ENCODE results near the gene GPA33. TPM values are rescaled to one million over a fixed set of nuclear protein-coding genes. Genes with fewer than 3 reads are reported as not detected.
A peak's percentile ranks its signal among the peaks of the same experiment; 100 is the strongest.

Gene GPA33
- total and polyA plus RNA-seq, 9 of the 15 experiments (the other 6 are each of a cell fraction or from before 2014, with no cell fraction given) = 0.13 TPM; not detected in 8

- TF ChIP-seq STAT6 (CRISPR knock-in tag; IDR thresholded peaks at IDR 0.05) (no peak), HMG20B (CRISPR knock-in tag; IDR thresholded peaks at IDR 0.05) (no peak)
Measured at GRCh38 chr1:167003711-167004110, 86.5 kb downstream of the GPA33 start (continued).

Small RNA genes lying within 50 kb of the gene (small RNA-seq; reads per million reads assigned to genes)
- 46.6 reads per million, percentile 98 among the genes with 10 or more reads in this experiment for gene RNA5SP65

Other genes with a start within 250 kb of the GPA33 start
- gene TADA1, start 214.1 kb downstream of the GPA33 start, total RNA-seq (2014; rRNA removed) = 15.9 and 18.8 TPM in 2 replicates
- 28.7 and 32.5 TPM in 2 replicates for gene TADA1, start 214.1 kb downstream of the GPA33 start, total RNA-seq (2014; rRNA removed; fragmentation: Illumina TruSeq; extraction: Trizol)
- gene TADA1, start 214.1 kb downstream of the GPA33 start, total RNA-seq (2015; rRNA removed; fragmentation: Illumina TruSeq; extraction: Trizol) = 27.3 and 27.7 TPM in 2 replicates
- 20.5 and 21.2 TPM in 2 replicates for gene TADA1, start 214.1 kb downstream of the GPA33 start, total RNA-seq (2021)
- gene TADA1, start 214.1 kb downstream of the GPA33 start, polyA plus RNA-seq (2011; rRNA removed) = 42.9 and 43.1 TPM in 2 replicates
- gene TADA1, start 214.1 kb downstream of the GPA33 start, polyA plus RNA-seq (2014; fragmentation: Illumina TruSeq; extraction: Trizol) = 28.4 and 35.2 TPM in 2 replicates
- gene TADA1, start 214.1 kb downstream of the GPA33 start, polyA plus RNA-seq (2014; fragmentation: Nextera tagmentation; extraction: Ambion mirVana) = 10 to 100 TPM; 62.6 to 76.5 TPM
- gene TADA1, start 214.1 kb downstream of the GPA33 start, polyA plus RNA-seq (2014; rRNA removed) = 18.6 and 24.1 TPM in 2 replicates
- gene ILDR2, start 114.8 kb downstream of the GPA33 start, total RNA-seq (2014; rRNA removed) = 0.12 and 0.18 TPM in 2 replicates
- 0.04 and 0.06 TPM in 2 replicates for gene ILDR2, start 114.8 kb downstream of the GPA33 start, total RNA-seq (2014; rRNA removed; fragmentation: Illumina TruSeq; extraction: Trizol)
- gene ILDR2, start 114.8 kb downstream of the GPA33 start, total RNA-seq (2015; rRNA removed; fragmentation: Illumina TruSeq; extraction: Trizol) = 0.04 TPM in 1 of 2 replicates, not detected in the other
- gene ILDR2, start 114.8 kb downstream of the GPA33 start, total RNA-seq (2021) = 0.16 and 0.20 TPM in 2 replicates
- 0.01 and 0.20 TPM in 2 replicates for gene ILDR2, start 114.8 kb downstream of the GPA33 start, polyA plus RNA-seq (2011; rRNA removed)
- 0.18 and 0.31 TPM in 2 replicates for gene ILDR2, start 114.8 kb downstream of the GPA33 start, polyA plus RNA-seq (2014; fragmentation: Illumina TruSeq; extraction: Trizol)
- not detected for gene ILDR2, start 114.8 kb downstream of the GPA33 start, polyA plus RNA-seq (2014; fragmentation: Nextera tagmentation; extraction: Ambion mirVana)
- gene ILDR2, start 114.8 kb downstream of the GPA33 start, polyA plus RNA-seq (2014; rRNA removed) = 0.03 TPM in 1 of 2 replicates, not detected in the other
- gene MAEL, start 101.1 kb downstream of the GPA33 start, total RNA-seq (2014; rRNA removed) = 0.50 and 0.65 TPM in 2 replicates
- gene MAEL, start 101.1 kb downstream of the GPA33 start, total RNA-seq (2014; rRNA removed; fragmentation: Illumina TruSeq; extraction: Trizol) = 0.84 and 1.1 TPM in 2 replicates
- gene MAEL, start 101.1 kb downstream of the GPA33 start, total RNA-seq (2015; rRNA removed; fragmentation: Illumina TruSeq; extraction: Trizol) = 0.51 and 1.2 TPM in 2 replicates
- 0.74 and 0.75 TPM in 2 replicates for gene MAEL, start 101.1 kb downstream of the GPA33 start, total RNA-seq (2021)
- gene MAEL, start 101.1 kb downstream of the GPA33 start, polyA plus RNA-seq (2011; rRNA removed) = 0.09 and 0.11 TPM in 2 replicates
- 0.97 and 1.6 TPM in 2 replicates for gene MAEL, start 101.1 kb downstream of the GPA33 start, polyA plus RNA-seq (2014; fragmentation: Illumina TruSeq; extraction: Trizol)
- 1 to 10 TPM; 1.5 to 1.9 TPM for gene MAEL, start 101.1 kb downstream of the GPA33 start, polyA plus RNA-seq (2014; fragmentation: Nextera tagmentation; extraction: Ambion mirVana)
- 0.27 and 0.97 TPM in 2 replicates for gene MAEL, start 101.1 kb downstream of the GPA33 start, polyA plus RNA-seq (2014; rRNA removed)
- gene STYXL2, start 3.7 kb upstream of the GPA33 start, total RNA-seq (2014; rRNA removed) = not detected in 2 replicates
- gene STYXL2, start 3.7 kb upstream of the GPA33 start, total RNA-seq (2014; rRNA removed; fragmentation: Illumina TruSeq; extraction: Trizol) = not detected in 2 replicates
- not detected in 2 replicates for gene STYXL2, start 3.7 kb upstream of the GPA33 start, total RNA-seq (2015; rRNA removed; fragmentation: Illumina TruSeq; extraction: Trizol)
- gene STYXL2, start 3.7 kb upstream of the GPA33 start, total RNA-seq (2021) = not detected in 2 replicates
- gene STYXL2, start 3.7 kb upstream of the GPA33 start, polyA plus RNA-seq (2011; rRNA removed) = not detected in 2 replicates
- gene STYXL2, start 3.7 kb upstream of the GPA33 start, polyA plus RNA-seq (2014; fragmentation: Illumina TruSeq; extraction: Trizol) = not detected in 2 replicates
- gene STYXL2, start 3.7 kb upstream of the GPA33 start, polyA plus RNA-seq (2014; fragmentation: Nextera tagmentation; extraction: Ambion mirVana) = not detected
- gene STYXL2, start 3.7 kb upstream of the GPA33 start, polyA plus RNA-seq (2014; rRNA removed) = not detected in 2 replicates
- 6.0 and 8.5 TPM in 2 replicates for gene POU2F1, start 130.5 kb upstream of the GPA33 start, total RNA-seq (2014; rRNA removed)
- 18.2 and 20.1 TPM in 2 replicates for gene POU2F1, start 130.5 kb upstream of the GPA33 start, total RNA-seq (2014; rRNA removed; fragmentation: Illumina TruSeq; extraction: Trizol)
- gene POU2F1, start 130.5 kb upstream of the GPA33 start, total RNA-seq (2015; rRNA removed; fragmentation: Illumina TruSeq; extraction: Trizol) = 14.4 and 14.9 TPM in 2 replicates
- gene POU2F1, start 130.5 kb upstream of the GPA33 start, total RNA-seq (2021) = 19.9 and 22.3 TPM in 2 replicates
- 13.6 and 14.2 TPM in 2 replicates for gene POU2F1, start 130.5 kb upstream of the GPA33 start, polyA plus RNA-seq (2011; rRNA removed)
- 7.9 and 8.2 TPM in 2 replicates for gene POU2F1, start 130.5 kb upstream of the GPA33 start, polyA plus RNA-seq (2014; fragmentation: Illumina TruSeq; extraction: Trizol)
- 1 to 10 TPM; 2.6 to 6.0 TPM for gene POU2F1, start 130.5 kb upstream of the GPA33 start, polyA plus RNA-seq (2014; fragmentation: Nextera tagmentation; extraction: Ambion mirVana)
- 5.9 and 8.8 TPM in 2 replicates for gene POU2F1, start 130.5 kb upstream of the GPA33 start, polyA plus RNA-seq (2014; rRNA removed)